NCI-H1694 (cell line): Measurements from ENCODE around the gene SLC7A8.

Source experiments
- DNase-seq: peaks from one replicate; lab custom pipeline; 2025; lab: John Stamatoyannopoulos, UW

SLC7A8 gene

GRCh38 chr14:23158779-23159178, 24.7 kb downstream of the SLC7A8 start:
- no peak for DNase-seq

- DNase-seq = peak; percentile 37
These were observed 28.4 kb downstream of the SLC7A8 start for GRCh38 chr14:23154964-23155587.

GRCh38 chr14:23153851-23154796, 29.3 kb downstream of the SLC7A8 start:
- peak; percentile 8 for DNase-seq

DNA sequence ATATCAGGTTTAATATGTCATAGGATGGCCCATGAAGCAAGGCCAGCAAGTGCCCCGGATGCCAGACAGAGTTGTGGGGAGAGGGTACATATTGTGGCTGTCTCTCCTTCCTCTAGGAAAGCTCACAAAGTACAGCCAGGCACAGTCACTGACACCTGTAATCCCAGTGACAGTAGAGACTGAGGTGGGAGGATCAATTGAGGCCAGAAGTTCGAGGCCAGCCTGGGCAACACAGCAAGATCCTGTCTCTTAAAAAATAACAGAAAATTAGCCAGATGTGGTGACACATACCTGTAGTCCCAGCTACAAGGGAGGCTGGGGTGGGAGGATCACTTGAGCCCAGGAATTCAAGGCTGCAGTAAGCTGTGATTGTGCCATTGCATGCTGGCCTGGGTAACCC, 32.1 kb downstream of the SLC7A8 start:
- DNase-seq = no peak

DNA sequence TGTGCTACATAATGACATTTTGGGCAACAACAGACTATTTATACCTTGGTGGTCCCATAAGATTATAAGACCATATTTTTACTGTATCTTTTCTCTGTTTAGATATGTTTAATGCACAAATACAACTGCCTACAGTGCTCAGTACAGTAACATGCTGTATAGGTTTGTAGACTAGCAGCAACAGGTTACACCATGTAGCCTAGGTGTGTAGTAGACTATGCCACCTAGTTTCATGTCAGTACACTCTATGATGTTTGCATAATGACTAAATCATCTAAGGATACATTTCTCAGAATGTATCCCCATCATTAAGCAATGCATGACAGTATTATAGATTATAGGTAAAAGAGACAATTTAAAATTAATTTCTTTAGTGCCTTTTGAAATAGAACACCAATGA, 33.7 kb downstream of the SLC7A8 start:
- no peak for DNase-seq

DNA sequence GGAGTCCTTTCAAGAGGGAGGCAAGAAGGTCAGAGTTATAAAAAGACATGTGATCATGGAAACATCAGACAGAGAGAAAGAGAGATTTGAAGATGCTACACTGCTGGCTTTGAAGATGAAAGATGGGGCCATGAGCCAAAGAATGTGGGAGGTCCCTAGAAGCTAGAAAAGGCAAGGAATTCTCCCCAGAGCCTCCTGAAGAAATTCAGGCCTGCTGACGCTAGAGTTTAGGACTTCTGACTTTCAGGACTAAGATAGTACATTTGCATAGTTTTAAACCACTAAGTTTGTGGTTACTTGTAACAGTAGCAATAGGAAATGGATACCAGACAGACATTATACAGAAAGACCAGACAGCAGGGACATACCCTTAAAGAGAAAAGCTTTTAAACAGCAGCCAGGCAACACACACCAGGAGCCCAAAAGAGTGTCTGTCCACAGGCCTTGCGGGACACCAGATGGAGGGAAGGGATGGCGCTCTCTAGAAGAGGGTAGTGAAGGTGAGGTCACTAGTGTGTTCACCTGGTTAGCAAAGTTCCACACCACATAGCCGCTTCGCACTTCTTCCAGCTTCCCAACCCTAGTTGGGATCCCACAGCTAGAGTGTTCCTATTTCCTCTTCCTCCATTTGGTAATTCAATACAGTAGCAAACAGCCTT, 34.7 kb downstream of the SLC7A8 start:
- DNase-seq = no peak

DNA sequence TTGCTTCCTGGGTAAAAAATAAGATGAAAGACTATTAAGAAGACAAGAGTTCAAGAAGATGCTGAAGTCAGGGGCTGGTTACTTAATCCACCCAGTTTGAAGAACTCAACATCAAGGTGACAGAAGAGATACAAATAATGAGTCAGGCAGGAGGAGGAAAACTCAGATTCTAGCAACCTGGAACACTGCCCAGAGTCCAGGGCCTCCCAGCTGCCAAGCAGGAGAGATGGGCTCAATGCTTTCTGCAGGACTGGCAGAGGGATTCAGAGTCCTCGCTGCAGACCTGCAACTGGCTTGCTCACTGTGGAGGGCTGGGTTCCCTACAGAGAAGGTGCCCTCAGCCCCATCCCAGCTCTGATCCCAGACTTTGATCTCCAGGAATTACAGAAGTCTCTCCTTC, 35.8 kb downstream of the SLC7A8 start:
- DNase-seq = peak; percentile 84

- no peak for DNase-seq
These were observed 36.5 kb downstream of the SLC7A8 start for GRCh38 chr14:23146980-23147379.

GRCh38 chr14:23146351-23146910, 37.0 kb downstream of the SLC7A8 start:
- DNase-seq = no peak

- no peak for DNase-seq
These were observed 37.6 kb downstream of the SLC7A8 start for GRCh38 chr14:23145794-23146350.

GRCh38 chr14:23143911-23144310, 39.5 kb downstream of the SLC7A8 start:
- DNase-seq = no peak

GRCh38 chr14:23142826-23143225, 40.6 kb downstream of the SLC7A8 start:
- DNase-seq = no peak

DNA sequence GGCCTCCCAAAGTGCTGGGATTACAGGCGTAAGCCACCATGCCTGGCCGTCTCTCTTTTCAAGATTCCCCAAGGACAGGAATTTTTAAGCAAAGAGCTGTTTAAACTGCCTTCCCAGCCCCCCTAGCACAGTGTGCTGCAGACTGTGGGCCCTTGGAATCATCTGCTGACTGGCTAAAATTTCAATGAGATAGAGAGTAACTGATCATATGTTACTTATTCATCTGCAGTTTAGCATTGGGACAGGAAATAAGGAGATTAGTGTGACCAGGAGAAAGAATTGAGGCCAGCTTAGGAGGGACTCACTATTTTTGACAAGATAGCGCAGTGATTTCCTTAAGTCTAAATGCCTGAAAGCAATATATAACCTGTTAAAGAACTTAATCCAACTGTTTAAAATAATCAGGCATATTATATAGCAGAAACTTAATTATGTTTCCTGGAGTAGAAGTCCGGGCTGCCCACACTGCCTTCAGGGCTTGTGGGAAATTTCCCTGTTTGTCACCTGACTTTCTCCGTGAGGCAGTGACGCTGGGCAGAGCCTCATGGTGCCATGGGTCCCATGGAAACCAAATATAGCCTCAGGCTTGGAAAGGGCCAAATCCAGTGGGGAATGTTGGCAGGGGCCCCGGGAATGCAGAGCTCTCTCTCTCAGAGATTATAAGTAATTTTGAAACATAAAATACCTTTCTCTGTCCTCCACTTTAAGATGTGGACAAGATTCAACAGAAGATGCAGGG, 41.6 kb downstream of the SLC7A8 start:
- DNase-seq = no peak

DNA sequence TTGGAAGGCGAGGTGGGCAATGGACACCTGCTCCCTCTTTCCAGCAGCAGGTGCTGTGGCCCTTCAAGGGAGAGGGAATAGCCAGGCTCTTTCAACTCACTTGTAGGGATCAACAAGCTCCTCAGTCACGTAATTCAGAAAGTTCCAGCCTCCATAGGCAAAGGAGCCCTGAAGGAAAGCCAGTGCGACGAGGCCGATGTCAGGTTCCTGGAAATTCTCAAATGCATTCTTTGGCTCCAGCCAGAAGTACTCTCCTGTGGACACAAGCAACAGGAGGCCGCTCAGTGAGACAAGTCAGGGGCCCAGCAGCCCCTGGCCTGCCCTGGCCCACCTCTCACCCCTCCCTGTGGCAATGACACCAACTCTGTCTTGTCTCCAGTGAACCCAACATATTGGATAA, 43.1 kb downstream of the SLC7A8 start:
- DNase-seq = no peak

DNA sequence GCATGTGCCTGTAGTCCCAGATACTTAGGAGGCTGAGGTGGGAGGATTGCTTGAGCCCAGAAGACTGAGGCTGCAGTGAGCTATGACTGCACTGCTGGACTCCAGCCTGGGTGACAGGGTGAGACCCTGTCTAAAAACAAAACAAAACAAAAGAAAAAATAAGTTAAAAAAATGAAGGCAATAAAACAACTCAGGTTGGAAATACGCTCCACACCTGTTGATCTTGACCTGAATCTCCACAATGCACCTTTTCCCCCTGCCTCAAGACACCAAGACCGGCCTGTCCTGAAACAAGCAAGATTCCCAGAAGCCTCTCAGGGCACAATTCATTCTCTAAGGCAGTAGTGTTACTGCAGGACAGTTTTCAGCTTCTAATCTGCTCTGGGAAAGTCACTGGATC, 43.6 kb downstream of the SLC7A8 start:
- DNase-seq = no peak

GRCh38 chr14:23137813-23138535, 45.5 kb downstream of the SLC7A8 start:
- no peak for DNase-seq

DNA sequence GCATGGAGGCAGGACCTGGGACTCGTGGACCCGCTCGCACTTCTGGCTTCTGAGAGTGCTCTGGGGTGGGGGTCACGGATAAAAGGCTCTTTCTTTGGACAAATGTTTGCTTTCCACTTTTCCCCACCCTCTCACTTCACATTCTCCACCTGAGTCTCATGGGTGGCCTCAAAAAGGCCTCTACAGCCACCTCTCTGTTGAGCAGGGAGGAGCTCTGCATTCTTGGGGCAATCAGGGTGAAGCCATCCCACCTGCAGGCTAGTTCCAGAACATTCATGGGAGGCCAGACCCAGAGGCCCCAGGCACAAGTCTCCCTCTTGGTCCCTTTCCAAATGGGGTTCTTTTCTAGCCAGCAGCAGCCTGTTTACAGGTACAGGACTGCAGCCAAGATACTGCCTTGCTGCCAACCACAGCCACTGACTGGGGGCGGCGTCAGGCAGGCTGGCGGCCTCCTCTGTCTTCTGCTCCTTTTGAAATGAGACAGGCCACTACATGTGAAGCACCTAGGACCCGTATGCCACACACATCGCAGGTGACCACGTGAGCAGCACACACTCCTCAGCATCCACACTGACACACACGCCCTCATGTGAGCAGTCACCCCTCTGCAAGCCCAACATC, 46.2 kb downstream of the SLC7A8 start:
- DNase-seq = peak; percentile 36

- no peak for DNase-seq
These were observed 46.8 kb downstream of the SLC7A8 start for GRCh38 chr14:23136566-23137133.

- no peak for DNase-seq
These were observed 50.5 kb downstream of the SLC7A8 start for GRCh38 chr14:23132970-23133369.

GRCh38 chr14:23131482-23131881, 52.0 kb downstream of the SLC7A8 start:
- no peak for DNase-seq
